HCT116 (cell line): ENCODE results near the gene NYAP1. TPM values are rescaled to one million over a fixed set of nuclear protein-coding genes. Genes with fewer than 3 reads are reported as not detected.

Source experiments
- ATAC-seq: fragments of 200-7000 bp; cut with Tn5 transposase; 2 replicates; pipeline ENCODE4 v1.9.1; 2020; ENCODE audit warnings: mild to moderate bottlenecking, moderate library complexity
- BruUV-seq: library from RNA; stranded (reverse); fragments of 400-500 nt; replicated peaks from 2 replicates; lab custom pipeline; 2021; lab: Mats Ljungman, UMichigan
- CTCF ChIA-PET: fragments of 300-600 bp; sonication (Branson Sonifier 250); formaldehyde crosslinking; loops from one replicate; lab custom pipeline; 2021; ENCODE audit warnings: antibody characterized with exemption; lab: Charles Lee
- POLR2A ChIA-PET: fragments of 300-600, 350-600 bp; sonication (Branson Sonifier 250); formaldehyde crosslinking; loops from one replicate; lab custom pipeline; 2021; ENCODE audit warnings: antibody characterized with exemption; lab: Charles Lee
- RAD21 ChIA-PET, 2 experiments: fragments of 300-600 bp; sonication (Branson Sonifier 250); formaldehyde crosslinking; loops; one replicate each; lab custom pipeline; 2023; ENCODE audit warnings: low total read pairs in 2 of 2; ENCODE audit not compliant: uncharacterized antibody in 2 of 2, unreplicated experiment in 2 of 2, low non-redundant PET in 1 of 2; lab: Charles Lee
- DNase-seq: peaks from one replicate; pipeline ENCODE4 v3.0.0-alpha.2; 2010; ENCODE audit warnings: low read depth, low spot score
- H2AFZ ChIP-seq: fragments of 200-600 bp; shearing (Covaris generic), sonication (generic); 2 replicates; pipeline ENCODE4 v1.6.1; 2017; ENCODE audit warnings: low read depth, mixed run types, mixed read lengths, antibody characterized with exemption, low read length; ENCODE audit not compliant: poor library complexity, severe bottlenecking
- H3K27ac ChIP-seq: 2 replicates; pipeline ENCODE4 v1.5.1; 2012; ENCODE audit warnings: low read depth, low read length
- H3K27me3 ChIP-seq: fragments of 200-600 bp; sonication (generic); 2 replicates; pipeline ENCODE4 v1.6.1; 2016; ENCODE audit warnings: mixed run types, low read length, mixed read lengths; ENCODE audit not compliant: insufficient read depth
- H3K36me3 ChIP-seq, 2 experiments: fragments of 200-500 bp in 1 of 2; fragments of 200-600 bp in 1 of 2; sonication (Bioruptor generic) in 1 of 2; sonication (generic) in 1 of 2; 2 replicates each; pipeline versions ENCODE4 v1.5.1 to v1.6.1; 2014 to 2016; ENCODE audit warnings: low read length in 2 of 2, inconsistent platforms in 1 of 2, mixed read lengths in 1 of 2, mixed run types in 1 of 2; ENCODE audit not compliant: insufficient read depth in 2 of 2, control insufficient read depth in 1 of 2
- H3K4me1 ChIP-seq, 2 experiments: fragments of 200-600 bp in 1 of 2; sonication (generic) in 1 of 2; 2 replicates each; pipeline versions ENCODE4 v1.5.1 to v1.6.1; 2012 to 2017; ENCODE audit warnings: low read length in 2 of 2, inconsistent platforms in 1 of 2, mild to moderate bottlenecking in 1 of 2, mixed read lengths in 1 of 2, mixed run types in 1 of 2, moderate library complexity in 1 of 2; ENCODE audit not compliant: insufficient read depth in 2 of 2, control insufficient read depth in 1 of 2
- H3K4me2 ChIP-seq: fragments of 200-600 bp; sonication (generic); 2 replicates; pipeline ENCODE4 v1.6.1; 2017; ENCODE audit warnings: mixed run types, low read length, mixed read lengths
- H3K4me3 ChIP-seq, 2 experiments: fragments of 200-600 bp in 1 of 2; sonication (generic) in 1 of 2; replicated peaks in 1 of 2; 2 replicates each; pipeline ENCODE4 v1.5.1; 2011 to 2016; ENCODE audit warnings: low read length in 2 of 2, control low read depth in 1 of 2, low read depth in 1 of 2, mild to moderate bottlenecking in 1 of 2, mixed read lengths in 1 of 2, mixed run types in 1 of 2
- H3K79me2 ChIP-seq: fragments of 200-600 bp; sonication (generic); 2 replicates; pipeline ENCODE4 v1.6.1; 2017; ENCODE audit warnings: mild to moderate bottlenecking, mixed run types, low read length, moderate library complexity, mixed read lengths; ENCODE audit not compliant: insufficient read depth
- H3K9ac ChIP-seq: fragments of 200-600 bp; sonication (generic); 2 replicates; pipeline ENCODE4 v1.6.1; 2016; ENCODE audit warnings: low read length, mixed read lengths
- H3K9me2 ChIP-seq: fragments of 200-600 bp; sonication (generic), shearing (Covaris generic); 2 replicates; pipeline ENCODE4 v1.6.1; 2017; ENCODE audit warnings: mixed run types, mild to moderate bottlenecking, moderate library complexity; ENCODE audit not compliant: insufficient read depth
- H3K9me3 ChIP-seq, 2 experiments: fragments of 200-500 bp in 1 of 2; fragments of 200-600 bp in 1 of 2; sonication (Bioruptor generic) in 1 of 2; sonication (generic) in 1 of 2; 2 replicates each; pipeline ENCODE4 v1.6.1; 2014 to 2017; ENCODE audit warnings: low read length in 2 of 2, mixed read lengths in 2 of 2, inconsistent platforms in 1 of 2, low read depth in 1 of 2, mild to moderate bottlenecking in 1 of 2, mixed run types in 1 of 2, moderate library complexity in 1 of 2; ENCODE audit not compliant: control insufficient read depth in 1 of 2, insufficient read depth in 1 of 2
- H4K20me1 ChIP-seq: fragments of 200-600 bp; sonication (generic), shearing (Covaris generic); 2 replicates; pipeline ENCODE4 v1.6.1; 2017; ENCODE audit warnings: mixed run types, mild to moderate bottlenecking, moderate library complexity; ENCODE audit not compliant: insufficient read depth
- CEBPB ChIP-seq: IDR thresholded peaks from 2 replicates; pipeline ENCODE4 v1.6.1; 2012; ENCODE audit warnings: low read depth
- CTCF ChIP-seq, 3 experiments: fragments of 200-600 bp in 1 of 3; sonication (generic) in 1 of 3; IDR thresholded peaks in 2 of 3; conservative IDR thresholded peaks in 1 of 3; 2 replicates each; pipeline ENCODE4 v1.5.1; 2012 to 2017; ENCODE audit warnings: low read depth in 2 of 3, low read length in 2 of 3, antibody characterized with exemption in 1 of 3, borderline replicate concordance in 1 of 3, control low read depth in 1 of 3, mild to moderate bottlenecking in 1 of 3, mixed read lengths in 1 of 3, mixed run types in 1 of 3, moderate library complexity in 1 of 3; ENCODE audit not compliant: insufficient read depth in 1 of 3
- EGR1 ChIP-seq: IDR thresholded peaks from 2 replicates; pipeline ENCODE4 v1.6.1; 2012; ENCODE audit warnings: low read depth
- EZH2 ChIP-seq: fragments of 200-600 bp; sonication (generic); IDR thresholded peaks from 2 replicates; pipeline ENCODE4 v1.6.1; 2017; ENCODE audit warnings: antibody characterized with exemption, mixed run types
- POLR2A ChIP-seq: IDR thresholded peaks from 2 replicates; pipeline ENCODE4 v1.7.0; 2011; ENCODE audit warnings: borderline replicate concordance; ENCODE audit not compliant: insufficient read depth, insufficient read length; ENCODE audit errors: extremely low read depth
- POLR2AphosphoS5 ChIP-seq: IDR thresholded peaks from 2 replicates; pipeline ENCODE4 v1.6.1; 2011; ENCODE audit warnings: mild to moderate bottlenecking, low read depth, low read length, moderate library complexity
- SRF ChIP-seq: IDR thresholded peaks from 2 replicates; pipeline ENCODE4 v1.6.1; 2012; ENCODE audit warnings: low read depth
- TCF7L2 ChIP-seq: IDR thresholded peaks from 2 replicates; pipeline ENCODE4 v1.7.0; 2011; ENCODE audit warnings: borderline replicate concordance, inconsistent platforms; ENCODE audit not compliant: insufficient read depth, insufficient read length; ENCODE audit errors: extremely low read depth
- YY1 ChIP-seq: IDR thresholded peaks from 2 replicates; pipeline ENCODE4 v1.6.1; 2011; ENCODE audit warnings: low read length, low read depth, moderate library complexity, mild to moderate bottlenecking; ENCODE audit not compliant: insufficient replicate concordance; ENCODE audit errors: extremely low read depth
- ZBTB33 ChIP-seq: IDR thresholded peaks from 2 replicates; pipeline ENCODE4 v1.6.1; 2011; ENCODE audit warnings: mild to moderate bottlenecking, low read length, moderate library complexity; ENCODE audit not compliant: insufficient replicate concordance; ENCODE audit errors: extremely low read depth
- ZFX ChIP-seq: fragments of 450-650 bp; IDR thresholded peaks from 2 replicates; pipeline ENCODE4 v1.6.1; 2017
- intact Hi-C: fragments of 100-400 bp; cut with micrococcal nuclease; formaldehyde crosslinking; loops from 2 replicates; pipeline ENCODE4 v1.10.0; 2022
- total RNA-seq: library from RNA; stranded (reverse); gene quantifications from one replicate; pipeline ENCODE4 v1.2.1, GENCODE V29; 2021; ENCODE audit not compliant: unreplicated experiment

The NYAP1 gene
- total RNA-seq, 1 experiment from 2014 or later: 6.7 TPM

- Histone ChIP-seq H3K36me3 (peaks cover 0 to 2% of the 10 kb centered on the region in 2 experiments; a peak in 1 of 4 replicates), H3K4me2 (peak within 1 kb of the TSS; percentile 81), H4K20me1 (no peaks in the 10 kb centered on the region), H3K27me3 (no peaks in the 10 kb centered on the region), H3K9me3 (no peaks in the 10 kb centered on the region), H3K27ac (peak within 1 kb of the TSS; percentile 83), H3K9ac (peak within 1 kb of the TSS; percentile 80), H3K9me2 (no peaks in the 10 kb centered on the region), H3K4me3 (peak within 1 kb of the TSS; percentile 73 to 94), H2AFZ (peak within 1 kb of the TSS; percentile 6), H3K79me2 (peaks cover 6% of the 10 kb centered on the region; the same call in 1 of the 2 replicates), H3K4me1 (peaks cover 8 to 29% of the 10 kb centered on the region in 2 experiments)
- BruUV-seq: no TSS peak
- intact Hi-C loops: no loop called here
- DNase-seq (peak; percentile 74), ATAC-seq (peak; percentile 75)
- RAD21 ChIA-PET: interaction anchor here (0.9 to 1.0 kb wide), 2 partner anchors 9 to 13 kb away, joined by 4 read pairs; no protein-coding TSS in a partner anchor
- POLR2A ChIA-PET: interaction anchor here (0.6 to 1.2 kb wide), 7 partner anchors 24 to 427 kb away, joined by 3 to 5 read pairs (median 3); partner anchors contain the start of genes FBXO24, GIGYF1, LRCH4 and ZCWPW1
- TF ChIP-seq POLR2AphosphoS5 (peak; percentile 77), EZH2 (no peak), YY1 (no peak), CEBPB (no peak), ZFX (0 out of 2 replicates have a peak, but pooled peaks have one; percentile 24), TCF7L2 (no peak), CTCF (IDR thresholded peaks at IDR 0.05 in 2 of 3, conservative IDR thresholded peaks at IDR 0.05 in 1 of 3; ENCODE audit: borderline replicate concordance in 1 of 3, insufficient read depth in 1 of 3, low read depth in 2 of 3, low read length in 2 of 3) (no peak), POLR2A (no peak), SRF (no peak), EGR1 (no peak), ZBTB33 (no peak)
- CTCF ChIA-PET: interaction anchor here (1.0 to 3.3 kb wide), 3 partner anchors 9 to 80 kb away, joined by 3 to 14 read pairs (median 4); partner anchors contain the start of gene ZCWPW1
These were observed 4.6 kb upstream of the NYAP1 start, which contains the start of gene TSC22D4 for GRCh38 chr7:100478958-100479660. Gene TSC22D4 (minus strand): TSS chr7:100479214. CDS start chr7:100478038, 1,176 bp downstream.
